Activated gamma-delta T cell treated with Interleukin-2 at 50 U/mL for 16 hours (primary cell): ENCODE results near the gene FAM234A.
A peak's percentile ranks its signal among the peaks of the same experiment; 100 is the strongest.
"Not testable (repeated sequence)": the region's sequence is repeated elsewhere in the genome, so short reads cannot be mapped to it uniquely, and the experiment has no call there.

Experiments used
- DNase-seq: peaks from one replicate; pipeline ENCODE4 v3.0.0-alpha.2; 2020

FAM234A gene, protein sequence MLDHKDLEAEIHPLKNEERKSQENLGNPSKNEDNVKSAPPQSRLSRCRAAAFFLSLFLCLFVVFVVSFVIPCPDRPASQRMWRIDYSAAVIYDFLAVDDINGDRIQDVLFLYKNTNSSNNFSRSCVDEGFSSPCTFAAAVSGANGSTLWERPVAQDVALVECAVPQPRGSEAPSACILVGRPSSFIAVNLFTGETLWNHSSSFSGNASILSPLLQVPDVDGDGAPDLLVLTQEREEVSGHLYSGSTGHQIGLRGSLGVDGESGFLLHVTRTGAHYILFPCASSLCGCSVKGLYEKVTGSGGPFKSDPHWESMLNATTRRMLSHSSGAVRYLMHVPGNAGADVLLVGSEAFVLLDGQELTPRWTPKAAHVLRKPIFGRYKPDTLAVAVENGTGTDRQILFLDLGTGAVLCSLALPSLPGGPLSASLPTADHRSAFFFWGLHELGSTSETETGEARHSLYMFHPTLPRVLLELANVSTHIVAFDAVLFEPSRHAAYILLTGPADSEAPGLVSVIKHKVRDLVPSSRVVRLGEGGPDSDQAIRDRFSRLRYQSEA

DNA sequence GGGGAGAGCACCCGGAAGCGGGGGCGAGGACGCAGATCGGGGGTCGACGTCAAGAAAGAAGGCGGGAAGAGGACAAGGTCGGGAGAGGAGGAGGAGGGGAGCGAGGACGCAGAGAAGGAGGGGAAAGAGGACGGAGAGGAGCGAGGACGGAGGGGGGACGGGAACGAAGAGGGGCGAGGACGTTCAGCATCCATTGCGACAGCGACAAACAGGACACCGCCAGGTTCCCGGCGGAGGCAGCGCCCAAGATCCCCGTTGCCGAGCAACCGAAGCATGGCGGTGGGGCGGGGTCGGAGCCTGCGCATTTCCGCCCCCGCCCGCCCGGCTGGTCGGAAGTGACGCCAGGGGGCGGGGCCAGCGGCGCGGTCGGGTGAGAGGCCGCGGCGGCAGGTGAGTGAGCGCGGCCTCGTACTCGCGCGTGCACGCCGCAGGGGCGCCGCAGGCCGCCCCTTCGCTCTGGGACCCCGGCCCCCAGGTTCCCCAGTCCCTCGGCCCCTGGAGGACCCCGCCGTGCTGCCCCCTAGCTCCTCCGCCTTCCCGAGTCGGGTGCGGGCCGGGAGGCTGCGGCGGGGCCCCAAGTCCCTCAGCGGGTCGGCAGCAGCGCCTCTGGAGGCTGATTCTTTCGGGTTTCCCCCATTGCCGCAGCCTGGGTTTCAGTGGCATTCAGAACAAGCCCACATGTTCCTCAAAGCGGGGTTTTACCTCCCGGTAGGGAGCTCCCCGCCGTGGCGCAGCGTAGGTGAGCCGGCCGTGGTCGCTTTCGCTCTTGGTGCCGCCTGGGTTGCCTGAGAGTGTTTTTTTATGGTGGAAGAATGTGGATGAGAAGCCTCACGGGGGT is at the start of gene FAM234A:
TSS of gene FAM234A (plus strand) at position 354 of the 838 bp plus-strand sequence. CDS start 19,593 bp downstream, outside the sequence.
- DNase-seq, result peak; percentile 94

DNA sequence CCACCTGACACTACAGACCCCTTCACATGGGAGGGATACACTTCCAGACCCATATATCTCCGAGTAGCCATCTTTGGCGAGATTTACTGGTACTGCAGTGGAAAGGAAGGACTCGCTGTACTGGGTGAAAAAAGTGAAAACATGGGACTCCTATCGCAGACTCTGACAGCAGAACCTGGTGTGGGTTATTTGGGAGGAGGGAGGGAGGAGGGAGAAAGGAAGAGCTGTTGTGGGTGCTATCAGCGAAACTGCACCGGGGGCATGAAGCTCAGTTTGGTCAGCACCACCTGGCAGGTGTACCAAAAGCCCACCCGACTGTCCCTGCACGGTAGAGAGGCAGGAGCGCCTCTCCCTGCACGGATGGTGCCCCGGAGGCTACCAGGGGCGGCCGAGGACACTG is 49.4 kb upstream of the FAM234A start:
- no peak for DNase-seq

DNA sequence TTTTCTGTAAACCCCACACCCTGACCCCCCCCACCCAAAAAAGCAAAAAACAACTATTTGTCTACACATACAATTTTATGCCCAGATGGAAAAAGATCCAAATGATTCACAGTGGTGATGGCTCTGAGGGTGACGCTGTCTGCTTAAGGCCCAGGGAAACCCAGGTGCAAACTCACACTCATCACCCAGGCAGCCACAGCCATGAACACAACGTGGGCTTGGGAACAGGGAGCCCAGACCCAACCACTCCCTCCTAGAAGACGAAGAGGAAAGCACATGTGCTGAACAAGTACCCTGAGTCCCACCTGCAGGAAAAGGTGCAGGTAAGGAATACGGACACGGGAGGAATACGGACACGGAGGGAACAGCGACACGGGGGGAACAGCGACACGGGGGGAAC is 48.9 kb upstream of the FAM234A start:
- DNase-seq, result no peak

DNA sequence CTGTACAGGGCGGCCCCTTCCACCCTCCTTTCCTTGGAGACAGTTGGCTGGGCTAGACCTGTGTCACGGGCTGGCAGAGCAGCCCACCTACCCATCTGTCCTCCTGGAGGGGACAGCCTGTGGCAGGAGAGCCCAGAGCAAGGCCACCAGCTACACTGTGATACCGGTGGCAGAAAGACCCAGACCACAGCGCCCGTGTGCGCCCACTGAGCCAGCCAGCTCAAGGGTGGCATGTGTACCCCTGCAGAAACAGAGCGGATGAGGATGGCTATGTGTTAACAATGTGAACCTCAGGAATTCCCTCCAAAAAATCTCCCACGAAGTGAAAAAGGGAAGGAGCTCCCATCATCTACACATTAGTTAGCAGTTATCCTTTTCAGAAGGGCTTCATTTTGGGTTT is 47.3 kb upstream of the FAM234A start:
- no peak for DNase-seq

DNA sequence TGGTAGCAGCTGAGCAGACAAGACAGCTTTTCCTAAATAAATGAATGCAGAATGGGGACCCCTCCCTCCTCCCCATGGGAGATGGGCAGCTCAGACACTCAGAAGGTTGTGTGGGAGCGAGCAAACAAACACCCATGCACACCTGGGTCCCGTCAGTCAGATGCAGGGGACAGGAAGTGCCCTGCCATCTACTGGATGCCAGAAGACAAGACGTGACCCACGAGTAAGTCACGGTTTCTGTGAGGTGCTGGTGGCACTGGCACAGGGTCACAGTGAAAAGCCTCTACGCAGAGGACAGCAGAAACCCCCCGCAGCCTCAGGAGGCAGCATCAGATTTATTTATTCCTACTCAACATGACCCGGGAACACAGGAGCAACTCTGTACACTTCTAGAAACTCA is 45.9 kb upstream of the FAM234A start:
- DNase-seq, result peak; percentile 28

DNA sequence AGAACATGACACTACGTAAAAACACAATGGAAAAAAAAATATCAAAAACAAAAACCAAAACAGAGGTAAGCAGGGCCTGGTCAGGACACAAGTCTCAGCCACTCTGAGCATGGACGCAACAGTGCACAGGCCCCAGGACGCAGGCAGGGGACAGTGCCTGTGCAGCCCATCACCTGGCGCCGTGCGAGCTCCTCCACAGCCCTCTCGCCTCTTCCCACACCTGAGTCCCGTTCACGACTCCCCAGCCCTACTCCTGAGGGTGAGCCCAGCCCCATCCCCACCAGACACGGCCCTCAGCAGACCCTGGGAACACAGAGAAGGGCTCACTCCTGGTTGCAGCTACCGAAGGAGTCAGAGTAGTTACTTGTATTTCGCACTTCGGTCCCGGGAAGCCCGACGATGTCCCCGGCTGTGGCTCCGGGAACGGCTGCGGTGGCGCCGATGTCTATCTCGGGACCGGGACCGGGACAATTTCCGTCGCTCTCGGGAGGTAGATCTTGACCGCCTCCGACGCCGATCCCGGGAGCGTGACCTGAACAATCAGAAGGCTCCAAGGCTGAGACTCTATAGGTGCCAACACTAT is 44.9 kb upstream of the FAM234A start:
- DNase-seq, result no peak

DNA sequence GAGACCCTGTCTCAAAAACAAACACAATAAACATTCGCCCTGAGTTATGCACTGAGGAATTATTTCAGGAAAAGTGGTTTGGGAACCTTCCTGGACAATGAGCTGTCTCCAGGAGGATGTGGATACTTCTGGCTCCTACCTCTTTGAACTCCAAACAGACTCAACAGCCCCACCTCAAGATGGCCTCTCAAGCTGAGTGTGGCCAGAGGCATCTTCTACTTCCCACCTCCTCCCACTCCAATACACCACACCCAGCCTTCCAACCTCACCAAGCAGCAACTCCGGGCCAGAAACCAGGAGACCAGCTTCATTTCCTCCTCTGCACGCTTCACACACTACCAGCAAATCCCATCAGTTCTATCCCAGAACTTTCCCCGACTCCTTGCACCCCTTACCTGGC is 42.8 kb upstream of the FAM234A start:
- DNase-seq, result no peak

DNA sequence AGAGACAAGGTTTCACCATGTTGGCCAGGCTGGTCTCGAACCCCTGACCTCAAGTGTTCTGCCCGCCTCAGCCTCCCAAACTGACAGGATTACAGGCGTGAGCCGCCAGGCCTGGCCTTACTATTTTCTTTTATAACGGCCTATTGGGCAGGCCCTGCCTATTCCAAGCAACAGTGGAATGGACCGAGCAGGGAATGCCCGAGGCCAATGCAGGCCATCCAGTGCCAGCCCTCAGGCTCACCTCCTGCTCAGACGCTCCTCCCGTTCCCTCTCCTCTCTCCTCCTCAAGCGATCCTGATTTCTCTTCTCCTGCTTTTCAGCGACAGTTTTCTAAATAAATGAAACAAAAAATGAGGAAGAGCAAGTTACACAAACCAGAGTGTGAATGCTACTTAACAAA is 41.9 kb upstream of the FAM234A start:
- no peak for DNase-seq

DNA sequence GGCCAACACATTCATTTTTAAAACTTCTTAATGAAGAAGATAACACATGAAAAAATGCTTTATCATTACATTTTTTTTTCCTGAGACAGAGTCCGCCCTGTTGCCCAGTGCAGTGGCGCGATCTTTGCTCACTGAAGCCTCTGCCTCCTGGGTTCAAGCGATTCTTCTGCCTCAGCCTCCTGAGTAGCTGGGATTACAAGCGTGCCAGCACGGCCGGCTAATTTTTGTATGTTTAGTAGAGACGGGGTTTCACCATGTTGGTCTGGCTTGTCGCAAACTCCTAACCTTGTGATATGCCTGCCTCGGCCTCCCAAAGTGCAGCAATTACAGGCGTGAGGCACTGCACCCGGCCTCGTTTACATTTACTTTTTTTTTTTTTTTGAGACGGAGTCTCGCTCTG is 41.2 kb upstream of the FAM234A start:
- DNase-seq, result no peak

DNA sequence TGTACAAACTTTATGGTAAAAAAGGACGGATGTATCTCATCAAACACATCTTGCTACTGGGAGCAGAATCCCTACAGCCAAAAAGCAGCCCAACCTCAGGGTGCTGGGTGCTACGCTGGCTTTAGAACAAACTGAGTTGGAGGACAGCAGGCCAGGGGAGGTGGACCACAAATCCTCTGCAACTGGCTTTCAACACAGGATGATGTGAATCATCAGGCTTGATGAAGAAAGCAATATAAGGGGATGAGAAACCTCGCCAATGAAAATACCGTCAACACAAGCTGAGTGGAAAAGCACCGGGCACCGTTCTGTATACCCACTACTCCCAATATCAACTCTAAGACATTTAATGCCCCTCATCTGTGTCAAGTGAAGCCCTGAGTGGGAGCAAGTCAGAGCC is 40.1 kb upstream of the FAM234A start:
- DNase-seq, result no peak

DNA sequence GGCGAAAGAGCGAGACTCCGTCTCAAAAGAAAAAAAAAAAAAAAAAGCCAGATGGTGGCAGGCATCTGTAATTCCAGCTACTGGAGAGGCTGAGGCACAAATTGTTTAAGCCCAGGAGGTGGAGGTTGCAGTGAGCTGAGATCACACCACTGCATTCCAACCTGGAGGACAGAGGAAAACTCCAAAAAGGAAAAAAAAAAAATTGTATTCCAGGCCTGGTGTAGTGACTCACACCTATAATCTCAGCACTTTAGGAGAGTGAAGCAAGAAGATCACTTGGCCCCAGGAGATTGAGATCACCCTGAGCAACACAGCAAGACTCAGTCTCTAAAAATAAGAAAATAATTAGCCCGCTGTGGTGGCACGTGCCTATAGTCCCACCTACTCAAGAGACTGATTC is 34.2 kb upstream of the FAM234A start:
- DNase-seq, result no peak

DNA sequence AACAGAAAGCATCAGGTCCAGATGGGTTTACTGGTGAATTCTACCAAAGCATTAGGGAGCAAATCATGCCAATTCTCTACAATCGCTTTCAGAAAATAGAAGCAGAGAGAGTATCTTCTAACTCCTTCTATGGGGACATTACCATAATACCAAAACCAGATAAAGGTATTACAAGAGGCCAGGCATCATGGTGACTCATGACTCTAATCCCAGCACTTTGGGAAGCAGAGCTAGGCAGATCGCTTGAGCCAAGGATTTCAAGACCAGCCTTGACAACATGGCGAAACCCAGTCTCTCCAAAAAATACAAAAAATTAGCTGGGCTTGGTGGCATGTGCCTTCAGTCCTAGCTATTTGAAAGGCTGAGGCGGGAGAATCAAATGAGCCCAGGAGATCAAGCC is 31.4 kb upstream of the FAM234A start:
- DNase-seq, result no peak

DNA sequence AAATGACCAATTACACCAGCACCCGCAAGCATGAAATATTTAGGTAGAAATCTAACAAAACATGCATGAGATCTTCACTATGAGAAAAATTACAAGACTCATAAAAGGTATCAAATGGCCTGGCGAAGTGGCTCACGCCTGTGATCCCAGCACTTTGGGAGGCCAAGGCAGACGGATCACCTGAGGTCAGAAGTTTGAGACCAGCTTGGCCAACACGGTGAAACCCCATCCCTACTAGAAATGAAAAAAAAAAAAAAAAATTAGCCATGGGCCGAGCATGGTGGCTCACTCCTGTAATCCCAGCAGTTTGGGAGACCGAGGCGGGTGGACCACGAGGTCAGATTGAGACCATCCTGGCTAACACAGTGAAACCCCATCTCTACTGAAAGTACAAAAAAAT is 30.6 kb upstream of the FAM234A start:
- not testable (repeated sequence) for DNase-seq

DNA sequence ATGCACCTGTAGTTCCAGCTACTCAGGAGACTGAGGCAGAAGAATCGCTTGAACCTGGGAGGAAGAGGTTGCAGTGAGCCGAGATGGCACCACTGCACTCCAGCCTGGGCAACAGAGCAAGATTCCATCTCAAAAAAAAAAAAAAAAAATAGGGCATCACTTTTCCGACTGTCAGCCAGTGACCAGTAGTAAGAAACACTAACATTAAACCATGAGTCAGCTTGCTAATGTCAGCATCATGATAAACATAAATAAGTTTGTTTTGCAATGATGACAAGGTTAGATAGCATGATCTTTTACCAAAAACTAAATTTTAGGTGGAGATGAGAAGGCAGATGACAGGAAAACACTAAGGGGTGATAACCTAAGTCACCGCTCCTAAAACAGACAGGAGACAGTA is 25.3 kb upstream of the FAM234A start:
- not testable (repeated sequence) for DNase-seq

DNA sequence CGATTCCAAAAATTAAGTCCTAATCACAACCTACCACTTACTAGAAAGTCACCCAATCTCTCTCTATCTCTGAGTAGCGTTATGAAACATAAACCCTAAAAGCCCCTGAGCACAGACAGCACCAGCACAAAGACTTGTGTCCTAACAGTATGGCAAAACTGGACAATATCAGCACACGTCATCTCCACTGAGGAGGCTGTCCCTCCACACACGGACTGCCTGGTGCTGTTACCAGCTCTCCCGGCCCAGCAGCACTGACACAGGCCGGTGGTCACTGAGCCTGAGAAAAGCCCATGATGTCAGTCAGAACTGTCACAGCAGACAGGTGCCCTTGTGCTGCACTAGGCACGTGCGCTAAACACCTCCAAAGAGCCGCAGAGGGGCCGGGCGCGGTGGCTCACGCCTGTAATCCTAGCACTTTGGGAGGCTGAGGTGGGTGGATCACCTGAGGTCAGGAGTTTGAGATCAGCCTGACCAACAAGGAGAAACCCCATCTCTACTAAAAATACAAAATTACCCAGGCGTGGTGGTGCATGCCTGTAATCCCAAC is 22.9 kb upstream of the FAM234A start:
- not testable (repeated sequence) for DNase-seq

DNA sequence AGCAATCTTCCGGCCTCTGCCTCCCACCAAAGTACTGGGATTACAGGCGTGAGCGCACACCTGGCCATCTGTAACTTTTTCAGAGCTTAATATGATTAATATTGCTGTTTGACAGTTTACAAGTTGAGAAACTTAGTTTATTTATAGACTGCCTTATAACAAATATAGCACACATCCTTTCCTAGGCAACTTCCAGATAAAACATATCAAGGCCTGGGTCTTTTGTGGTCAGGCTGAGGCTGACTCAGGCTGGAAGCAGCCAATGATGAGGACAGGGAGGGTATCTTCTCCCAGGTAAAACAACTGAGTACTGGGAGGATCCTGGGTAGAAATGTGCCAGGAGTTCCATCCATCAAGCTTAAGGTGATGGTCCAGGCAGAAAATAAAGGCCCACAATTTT is 21.6 kb upstream of the FAM234A start:
- no peak for DNase-seq

DNA sequence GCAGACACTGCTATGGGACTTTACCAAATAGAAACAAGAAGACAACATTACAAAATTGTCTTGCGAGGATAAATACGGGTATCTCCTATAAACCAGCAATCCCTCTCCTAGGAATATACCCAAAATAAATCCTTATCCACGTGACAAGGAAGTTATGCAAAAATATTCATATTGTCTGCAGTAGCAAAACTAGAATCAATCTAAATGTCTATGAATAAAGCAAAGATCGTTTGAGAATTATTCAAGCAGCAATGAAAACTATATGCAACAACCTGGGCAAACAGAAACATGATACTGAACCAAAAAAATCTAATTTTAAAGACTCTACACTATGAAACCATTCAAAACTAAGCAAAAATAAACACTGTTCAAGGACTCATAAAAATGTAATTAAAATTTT is 14.6 kb upstream of the FAM234A start:
- no peak for DNase-seq

DNA sequence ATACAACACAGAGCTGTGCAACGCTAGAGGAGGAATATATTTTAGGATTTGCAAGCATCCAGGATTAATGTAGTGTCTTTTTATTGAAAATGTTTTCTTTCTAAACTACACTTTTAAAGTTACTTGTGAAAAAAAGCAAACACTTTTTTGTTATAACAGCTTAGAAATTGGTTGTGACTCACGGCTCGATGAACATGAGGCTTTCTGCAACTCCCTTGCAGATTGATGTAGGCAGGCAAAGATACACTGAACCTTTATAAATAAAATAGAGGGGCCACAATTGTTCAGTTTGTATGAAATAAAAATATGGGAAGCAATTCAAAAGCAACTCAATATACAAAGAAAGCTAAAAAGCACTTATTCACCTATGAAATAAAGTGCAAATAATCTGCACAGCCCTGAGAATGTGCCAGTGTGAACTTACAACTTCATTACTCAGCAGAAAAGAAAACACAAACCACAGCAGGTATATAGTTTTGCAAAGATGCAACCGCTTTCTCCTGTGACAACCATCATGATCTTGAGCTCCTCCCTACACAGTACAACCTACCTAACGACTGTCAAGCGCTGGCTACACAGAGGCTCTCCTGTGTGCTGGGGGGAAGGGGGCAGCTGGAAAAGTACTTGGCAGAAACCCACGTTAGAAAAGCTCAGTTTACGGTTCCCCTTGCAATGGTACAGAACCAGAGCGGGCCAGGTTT is 6.3 kb upstream of the FAM234A start:
- DNase-seq, result no peak

DNA sequence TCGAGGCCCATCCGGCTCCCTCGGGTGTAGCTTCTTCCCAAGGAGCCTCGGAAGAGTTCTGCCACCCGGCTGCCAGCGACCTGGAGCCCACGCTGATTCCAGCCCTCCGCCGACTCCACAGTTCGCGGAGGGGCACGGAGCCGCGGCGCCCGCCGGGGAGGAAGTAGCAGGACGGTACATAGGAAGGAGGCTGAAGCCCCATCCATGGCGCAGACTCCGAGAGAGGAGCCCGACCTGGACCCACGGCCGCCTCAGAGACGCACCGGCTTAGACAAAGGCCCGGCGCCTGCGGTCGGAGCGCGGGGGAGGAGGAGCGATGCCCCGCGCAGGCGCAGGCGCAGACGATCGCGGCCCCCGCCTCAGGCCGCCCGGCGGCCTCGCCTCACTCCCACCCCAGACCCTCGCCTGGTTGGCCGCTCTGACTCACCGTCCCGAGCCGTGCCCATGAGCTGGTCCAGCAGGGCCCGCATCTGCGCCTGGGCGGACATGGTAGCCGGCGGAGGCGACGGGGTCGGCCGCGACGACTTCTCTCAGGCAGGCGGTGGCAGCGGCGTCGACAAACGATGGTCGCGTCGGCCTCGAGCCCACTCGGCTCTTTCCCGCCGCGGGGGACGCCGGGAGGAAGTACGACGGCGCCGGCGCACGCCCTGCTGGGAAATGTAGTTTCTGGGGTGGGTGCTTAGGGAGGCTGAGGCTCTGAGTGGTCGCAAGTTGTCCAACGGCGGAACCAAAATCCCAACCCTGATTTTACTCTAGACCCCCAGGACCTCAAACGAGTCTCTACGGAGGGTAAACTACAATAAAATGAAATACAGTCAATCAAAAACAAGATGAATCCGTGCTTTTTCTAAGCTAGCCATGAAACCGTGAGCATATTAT is 5.5 kb upstream of the FAM234A start, which contains the start of gene LUC7L:
TSS of gene LUC7L (minus strand) at position 598 of the 879 bp plus-strand sequence. CDS start at position 488, 110 bp downstream.
- peak; percentile 82 for DNase-seq

DNA sequence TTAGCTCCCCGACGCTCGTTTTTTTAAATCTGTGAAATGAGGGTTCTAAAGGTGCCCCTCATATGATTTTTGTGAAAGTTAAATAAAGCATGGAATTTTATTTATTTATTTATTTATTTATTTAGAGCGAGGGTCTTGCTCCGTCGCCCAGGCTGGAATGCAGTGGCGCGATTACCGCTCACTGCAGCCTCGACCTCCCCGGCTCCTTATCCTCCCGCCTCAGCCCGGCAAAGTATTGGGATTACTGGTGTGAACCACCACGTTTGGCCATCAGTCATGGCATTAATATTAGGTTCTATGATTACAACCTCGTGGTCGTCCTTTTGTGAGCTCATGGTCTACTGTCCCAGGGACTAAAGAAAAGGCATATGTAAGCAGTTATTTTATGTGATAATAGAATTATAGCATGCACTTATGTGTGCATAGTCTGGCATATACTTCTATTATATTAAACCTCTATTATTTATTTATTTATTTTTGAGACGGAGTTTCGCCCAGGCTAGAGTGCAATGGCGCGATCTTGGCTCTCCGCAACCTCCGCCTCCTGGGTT is 4.8 kb upstream of the FAM234A start:
- DNase-seq, result no peak

DNA sequence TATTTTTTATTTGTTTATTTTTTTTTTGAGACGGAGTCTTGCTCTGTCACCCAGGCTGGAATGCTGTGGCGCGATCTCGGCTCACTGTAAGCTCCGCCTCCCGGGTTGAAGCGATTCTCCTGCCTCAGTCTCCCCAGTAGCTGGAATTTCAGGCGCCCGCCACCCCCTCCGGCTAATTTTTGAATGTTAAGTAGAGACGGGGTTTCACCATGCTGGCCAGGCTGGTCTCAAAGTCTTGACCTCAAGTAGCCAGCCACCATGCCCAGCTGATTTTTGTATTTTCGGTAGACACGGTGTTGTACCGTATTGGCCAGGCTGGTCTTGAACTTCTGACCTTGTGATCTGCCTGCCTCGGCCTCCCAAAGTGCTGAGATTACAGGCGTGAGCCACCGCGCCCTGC is 4.3 kb upstream of the FAM234A start:
- not testable (repeated sequence) for DNase-seq
